COLO668 (cell line): ENCODE results near the gene MPP2.
"Not testable (repeated sequence)": the region's sequence is repeated elsewhere in the genome, so short reads cannot be mapped to it uniquely, and the experiment has no call there.

Experiments used
- DNase-seq: peaks from one replicate; lab custom pipeline; 2025; ENCODE audit not compliant: unreplicated experiment; lab: John Stamatoyannopoulos, UW

Gene MPP2

DNA sequence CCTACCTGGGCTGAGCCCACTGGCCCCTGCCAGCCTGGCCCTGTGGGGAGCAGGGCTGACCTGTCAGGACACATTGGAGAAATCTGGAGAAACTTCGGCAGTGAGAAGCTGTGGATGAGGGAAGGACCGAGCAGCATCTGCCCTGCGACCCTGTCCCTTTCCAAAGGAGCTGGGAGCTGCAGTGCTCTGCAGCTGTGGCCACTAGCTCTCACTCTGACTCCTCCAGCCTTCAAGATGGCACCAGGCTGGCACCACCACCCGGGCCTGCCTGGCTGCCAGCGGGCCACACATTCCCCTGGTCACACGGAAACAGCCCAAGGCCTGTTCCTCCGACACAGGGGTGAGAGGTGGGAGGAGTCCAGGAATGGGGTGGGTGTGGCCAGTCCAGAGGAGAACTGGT, 30.3 kb downstream of the MPP2 start:
- no peak for DNase-seq

DNA sequence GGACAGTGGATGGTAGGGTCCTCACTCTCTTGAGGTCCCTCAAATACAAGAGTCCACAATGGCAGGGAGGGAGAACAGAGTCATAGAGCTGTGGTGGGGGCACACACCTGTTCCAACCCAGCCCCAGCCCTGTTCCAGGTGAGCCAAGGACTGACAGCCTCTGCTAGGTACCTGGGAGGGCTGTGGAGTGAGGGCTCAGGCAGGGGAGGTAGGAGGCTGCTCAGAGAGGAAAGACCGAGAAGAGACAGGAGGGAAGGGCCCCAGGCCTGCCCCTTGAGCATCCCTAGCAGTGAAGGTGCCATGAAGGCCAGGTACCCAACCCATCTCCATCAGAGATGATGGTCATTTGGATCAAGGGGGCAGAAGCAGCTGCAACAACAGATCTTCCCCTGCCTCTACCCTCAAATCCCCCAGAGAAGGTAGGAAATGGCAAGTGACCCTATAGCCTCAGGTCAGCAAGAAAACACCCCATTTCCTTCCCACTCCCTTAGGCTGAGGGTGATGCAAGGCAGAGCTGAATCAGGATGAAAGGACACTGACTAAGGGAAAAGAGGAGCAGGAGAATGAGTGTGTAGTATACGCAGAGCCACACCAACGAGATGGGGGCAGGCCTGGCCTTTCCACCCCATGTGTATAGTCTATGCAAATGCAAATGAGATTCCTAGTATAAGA, 31.7 kb downstream of the MPP2 start:
- DNase-seq, result no peak

DNA sequence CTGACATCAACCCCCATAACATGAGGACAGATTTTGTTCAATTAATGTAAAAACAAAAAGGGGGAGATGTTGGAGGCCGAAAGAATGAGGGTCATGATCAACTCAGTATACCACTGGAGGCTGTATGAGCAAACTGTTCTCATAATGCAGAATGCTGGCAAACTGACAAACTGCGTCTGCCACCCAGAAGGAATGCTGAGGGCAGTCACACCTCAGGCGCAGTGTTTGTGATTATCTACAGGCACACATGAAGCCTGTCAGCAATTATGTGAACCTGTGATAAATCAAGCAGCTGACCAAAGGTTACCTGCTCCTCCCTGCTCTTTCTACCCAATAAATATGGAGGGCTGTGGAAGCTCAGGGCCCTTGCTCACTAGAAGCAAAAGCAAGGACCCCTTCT, 33.0 kb downstream of the MPP2 start:
- no peak for DNase-seq

DNA sequence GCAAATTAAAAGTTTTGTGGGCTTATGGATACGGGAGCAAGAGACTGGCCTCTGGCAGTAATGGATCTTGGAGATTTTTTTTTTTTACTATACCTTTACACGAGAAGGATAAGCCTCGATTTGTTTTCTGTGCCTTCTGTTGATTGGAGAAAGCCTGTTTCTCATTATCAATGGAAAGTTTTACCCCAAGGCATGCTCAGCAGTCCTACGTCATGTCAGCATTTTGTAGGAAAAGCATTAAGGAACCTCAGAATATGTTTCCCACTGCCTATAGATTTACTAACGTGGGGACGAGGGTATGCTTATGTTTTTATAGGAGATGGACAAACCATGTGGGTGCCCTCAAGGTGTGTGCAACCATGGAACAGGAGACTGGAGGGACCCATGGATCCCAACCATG, 33.5 kb downstream of the MPP2 start:
- no peak for DNase-seq

DNA sequence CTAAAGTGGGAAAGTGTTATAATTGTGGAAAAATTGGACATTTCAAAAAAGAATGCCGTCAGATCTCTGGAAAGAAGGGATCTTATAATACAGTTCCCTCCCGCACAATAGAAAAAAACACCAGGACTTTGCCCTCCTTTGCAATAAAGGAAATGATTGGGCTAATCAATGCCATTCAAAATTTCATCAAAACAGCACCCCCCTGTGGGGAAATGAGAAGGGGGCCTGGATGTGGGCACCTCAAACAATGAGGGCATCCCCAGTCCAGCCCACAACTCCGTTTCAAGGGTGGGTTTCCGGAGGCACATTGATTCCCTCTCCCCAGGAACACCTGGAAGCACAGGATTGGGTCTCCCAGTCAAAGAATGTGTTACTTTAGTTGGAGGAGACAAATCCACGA, 34.2 kb downstream of the MPP2 start:
- no peak for DNase-seq

DNA sequence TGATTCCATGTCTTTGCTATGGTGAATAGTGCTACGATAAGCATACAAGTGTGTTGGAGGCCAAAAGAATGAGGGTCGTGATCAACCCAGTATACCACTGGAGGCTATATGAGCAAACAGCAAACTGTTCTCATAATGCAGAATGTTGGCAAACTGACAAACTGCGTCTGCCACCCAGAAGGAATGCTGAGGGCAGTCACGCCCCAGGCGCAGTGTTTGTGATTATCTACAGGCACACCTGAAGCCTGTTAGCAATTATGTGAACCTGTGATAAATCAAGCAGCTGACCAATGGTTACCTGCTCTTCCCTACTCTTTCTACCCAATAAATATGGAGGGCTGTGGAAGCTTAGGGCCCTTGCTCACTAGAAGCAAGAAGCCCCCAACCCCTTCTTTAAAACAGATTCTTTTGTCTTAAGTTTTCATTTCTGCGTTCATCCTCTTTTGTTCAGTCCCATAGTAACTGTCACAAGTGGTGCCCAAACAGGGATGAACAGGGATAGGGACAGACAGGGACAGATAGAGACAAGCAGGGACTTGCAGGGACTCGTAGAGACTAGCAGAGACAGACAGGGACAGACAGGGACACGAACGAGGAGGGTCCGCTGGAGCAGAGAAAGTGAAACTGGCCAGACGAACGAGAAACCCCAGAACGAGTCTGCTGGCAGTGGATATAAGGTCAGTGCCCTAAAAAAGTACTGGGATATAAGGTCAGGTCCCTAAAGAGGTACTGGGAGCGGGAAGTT, 35.2 kb downstream of the MPP2 start:
- DNase-seq, result peak; percentile 3

DNA sequence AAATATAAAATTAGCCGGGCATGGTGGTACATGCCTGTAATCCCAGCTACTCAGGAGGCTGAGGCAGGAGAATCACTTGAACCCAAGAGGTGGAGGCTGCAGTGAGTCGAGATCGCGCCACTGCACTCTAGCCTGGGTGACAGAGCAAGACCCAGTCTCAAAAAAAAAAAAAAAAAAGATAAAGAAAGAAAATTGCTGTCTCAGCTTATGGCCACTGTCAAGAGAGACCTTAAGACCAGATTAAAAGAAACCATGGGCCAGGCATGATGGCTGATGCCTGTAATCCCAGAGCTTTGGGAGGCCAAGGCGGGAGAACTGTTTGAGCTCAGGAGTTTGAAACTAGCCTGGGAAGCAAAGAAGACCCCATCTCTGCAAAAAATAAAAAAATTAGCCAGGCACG, 38.3 kb downstream of the MPP2 start:
- DNase-seq, result not testable (repeated sequence)

DNA sequence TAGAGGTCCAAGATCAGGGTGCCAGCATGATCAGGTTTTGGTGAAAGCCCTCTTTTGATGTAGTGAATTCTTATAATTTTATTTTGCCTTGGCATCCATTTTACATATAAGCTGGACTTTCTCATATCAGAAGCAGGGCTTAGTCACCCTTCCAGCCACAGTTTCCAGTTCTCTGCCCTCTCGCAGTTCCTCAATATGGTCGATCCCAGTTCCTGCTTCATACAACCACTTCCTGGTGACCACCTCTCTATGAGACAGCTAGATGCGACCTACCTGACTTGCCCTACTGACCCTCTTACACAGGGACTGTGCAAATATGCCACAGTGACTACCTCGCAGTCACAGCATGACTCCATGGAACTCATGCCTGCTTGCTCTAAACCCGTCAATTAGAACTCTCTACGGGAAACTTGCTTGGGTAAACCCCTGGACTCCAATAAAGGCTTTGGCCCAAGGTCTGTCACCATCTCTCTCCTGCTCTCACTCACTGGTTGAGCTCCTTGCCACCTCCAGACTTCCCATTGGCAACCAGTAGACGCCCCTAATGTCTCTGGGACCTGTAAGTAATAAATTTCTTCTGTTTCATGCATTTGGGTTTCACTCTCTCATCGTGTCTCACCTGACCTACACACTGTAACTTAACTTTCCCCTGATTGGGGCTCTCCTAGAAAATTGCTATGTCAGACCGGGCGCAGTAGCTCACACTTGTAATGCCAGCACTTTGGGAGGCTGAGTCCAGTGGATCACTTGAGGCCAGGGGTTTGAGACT, 38.9 kb downstream of the MPP2 start:
- no peak for DNase-seq

DNA sequence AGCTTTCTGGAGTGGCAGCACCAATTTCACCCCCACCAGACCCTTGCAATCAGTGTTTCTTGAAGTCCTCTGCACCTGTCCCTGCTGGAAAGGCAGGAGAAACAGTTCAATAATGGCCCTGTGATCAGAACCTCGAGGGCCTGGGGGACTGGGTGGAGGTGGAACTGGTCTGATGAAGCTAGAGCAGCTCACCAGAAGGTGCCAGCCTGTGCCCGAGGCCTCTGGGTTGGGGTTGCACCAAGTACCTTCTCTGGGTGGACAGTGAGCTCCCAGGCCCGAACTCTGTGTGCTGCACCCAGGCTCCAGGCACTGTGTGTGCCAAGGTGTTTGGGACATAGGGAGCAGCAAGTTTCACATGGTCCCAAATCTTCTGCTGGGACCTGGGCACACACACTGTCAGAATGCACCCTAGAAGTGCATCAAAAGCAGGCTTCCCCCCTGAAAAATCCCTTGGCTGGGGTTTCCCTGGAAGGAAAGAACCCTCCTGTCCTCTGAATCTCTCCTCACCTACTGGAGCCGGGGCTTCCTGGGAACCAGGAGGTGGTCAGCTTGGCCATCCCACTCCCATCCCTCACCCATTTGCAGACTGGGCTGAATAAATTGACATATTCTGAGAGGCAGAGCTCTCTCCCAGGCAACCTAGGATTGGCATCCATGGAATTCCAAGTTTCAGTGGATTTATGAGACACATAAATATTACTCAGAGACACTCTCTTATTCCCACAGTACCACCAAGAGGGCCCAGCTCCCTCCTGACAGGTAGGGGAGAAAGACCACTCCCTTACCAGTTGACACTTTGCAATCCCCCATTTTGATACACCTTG, 43.0 kb downstream of the MPP2 start:
- DNase-seq, result no peak

DNA sequence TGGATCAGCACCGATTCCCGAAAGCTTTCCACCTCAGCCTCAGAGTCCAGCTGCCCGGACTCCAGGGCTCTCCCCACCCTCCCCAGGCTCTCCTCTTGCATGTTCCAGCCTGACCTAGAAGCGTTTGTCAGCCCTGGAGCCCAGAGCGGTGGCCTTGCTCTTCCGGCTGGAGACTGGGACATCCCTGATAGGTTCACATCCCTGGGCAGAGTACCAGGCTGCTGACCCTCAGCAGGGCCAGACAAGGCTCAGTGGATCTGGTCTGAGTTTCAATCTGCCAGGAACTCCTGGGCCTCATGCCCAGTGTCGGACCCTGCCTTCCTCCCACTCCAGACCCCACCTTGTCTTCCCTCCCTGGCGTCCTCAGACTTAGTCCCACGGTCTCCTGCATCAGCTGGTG, 45.4 kb downstream of the MPP2 start:
- no peak for DNase-seq

DNA sequence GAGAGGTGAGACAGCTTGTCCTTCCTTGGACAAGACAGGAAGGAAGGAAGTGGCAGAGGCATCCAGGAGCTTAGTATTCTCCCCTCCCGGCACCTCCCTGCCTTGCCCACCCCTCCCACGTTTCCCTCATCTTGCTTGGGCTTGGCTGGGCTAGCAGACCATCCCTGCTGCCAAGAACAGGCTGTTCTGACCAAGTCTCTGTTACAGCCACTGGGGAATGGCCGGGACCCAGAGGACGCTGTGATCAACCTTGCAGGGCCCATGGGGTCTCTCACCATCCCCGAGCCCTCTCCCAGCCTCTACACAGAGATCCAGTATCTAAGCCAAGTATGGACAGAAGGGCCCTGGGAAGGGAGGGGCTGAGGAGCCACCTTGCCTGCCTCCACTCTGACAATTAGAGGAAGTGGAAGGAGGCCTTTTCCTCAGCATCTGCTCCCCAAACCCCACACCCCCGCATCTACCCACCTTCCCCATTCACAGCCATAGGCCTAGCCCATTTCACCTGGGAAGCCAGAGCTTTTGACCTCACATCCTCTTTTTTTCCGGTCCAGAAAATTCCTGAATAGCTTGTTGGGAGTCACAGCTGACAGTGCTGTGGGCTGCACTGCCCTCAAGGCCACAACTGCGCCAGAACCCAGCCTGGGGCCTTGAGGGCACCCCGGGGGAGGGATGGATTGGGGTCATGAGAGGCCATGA, 46.3 kb downstream of the MPP2 start:
- DNase-seq, result no peak

DNA sequence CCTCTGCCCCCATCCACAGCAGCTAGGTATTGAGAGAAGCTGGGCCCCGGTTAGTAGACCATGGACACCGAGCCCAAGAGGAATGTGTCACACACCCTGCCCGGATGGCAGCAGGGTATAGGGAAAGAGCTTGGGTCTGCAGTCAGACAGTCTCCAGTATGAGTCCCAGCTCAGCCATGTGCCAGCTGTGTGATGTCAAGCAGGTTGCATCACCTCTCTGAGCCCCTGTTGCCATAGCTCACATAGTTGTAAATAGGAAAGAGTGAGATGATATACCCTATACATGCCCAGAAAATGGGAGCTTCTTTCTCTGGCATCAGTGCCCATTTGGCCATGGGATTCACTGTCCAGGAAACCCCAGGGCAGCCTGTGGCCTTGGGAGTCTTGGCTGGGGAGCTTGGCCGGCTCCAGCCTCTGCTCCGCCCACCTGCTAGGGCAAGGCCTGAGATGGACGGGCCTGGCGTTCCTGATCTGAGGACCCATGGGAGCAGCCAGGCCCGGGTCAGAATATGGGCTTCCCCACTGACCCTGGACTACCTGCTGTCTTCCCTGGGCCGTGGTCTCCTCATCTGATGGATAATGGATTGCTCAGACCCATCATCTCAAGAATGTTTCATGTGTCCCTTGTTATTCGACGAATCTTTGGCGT, 47.1 kb downstream of the MPP2 start:
- DNase-seq, result no peak

DNA sequence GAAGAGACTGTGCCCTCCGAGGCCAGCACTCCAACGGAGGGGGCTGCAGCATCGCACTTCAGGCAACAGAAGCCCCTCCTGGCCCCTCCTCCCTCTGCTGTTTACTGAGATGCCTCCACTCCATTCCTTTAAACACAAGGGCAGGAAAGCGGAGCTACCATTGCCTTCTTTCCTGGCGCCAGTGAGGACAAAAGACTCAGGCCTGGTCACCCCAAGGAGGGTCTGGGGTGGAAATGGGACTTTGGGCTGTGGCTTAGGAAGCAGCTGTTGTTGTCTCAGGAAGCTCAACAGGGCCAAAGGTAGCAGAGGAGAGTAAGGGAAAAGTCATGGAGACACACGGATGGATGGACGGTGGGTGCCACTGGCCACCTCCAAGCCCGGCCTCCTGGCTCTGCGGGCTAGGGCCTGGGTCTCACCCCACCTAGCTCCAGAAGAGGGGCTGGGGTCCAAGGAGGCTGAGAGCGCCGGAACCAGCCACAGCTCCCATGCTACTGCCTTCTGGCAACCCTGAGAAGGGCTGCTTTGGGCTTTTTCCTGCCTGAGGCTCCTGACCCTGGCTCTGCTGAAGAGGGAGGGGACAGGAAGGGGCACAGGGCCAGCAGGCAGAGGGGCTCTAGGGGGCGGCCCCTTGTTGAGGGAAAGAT, 49.3 kb downstream of the MPP2 start:
- DNase-seq, result no peak

DNA sequence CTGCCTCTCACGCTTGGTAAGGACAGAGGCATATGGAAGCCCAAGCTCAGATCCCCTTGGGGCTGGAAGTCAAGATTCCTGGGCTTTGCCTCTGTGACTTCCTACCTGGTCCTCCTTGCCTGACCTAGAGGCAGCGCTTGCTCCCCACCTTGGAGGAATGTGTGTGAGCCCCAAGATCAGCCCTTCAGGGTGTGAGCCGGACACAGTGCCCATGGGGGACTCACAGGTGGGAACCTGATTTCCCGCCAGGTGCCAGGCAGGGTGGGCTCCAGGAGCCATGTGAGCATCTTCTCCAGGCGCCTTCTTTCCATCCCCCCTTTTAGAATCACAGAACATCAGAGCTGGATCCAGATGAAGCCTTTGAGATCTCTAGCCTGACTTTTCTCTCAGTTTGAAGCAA, 50.2 kb downstream of the MPP2 start:
- DNase-seq, result no peak

DNA sequence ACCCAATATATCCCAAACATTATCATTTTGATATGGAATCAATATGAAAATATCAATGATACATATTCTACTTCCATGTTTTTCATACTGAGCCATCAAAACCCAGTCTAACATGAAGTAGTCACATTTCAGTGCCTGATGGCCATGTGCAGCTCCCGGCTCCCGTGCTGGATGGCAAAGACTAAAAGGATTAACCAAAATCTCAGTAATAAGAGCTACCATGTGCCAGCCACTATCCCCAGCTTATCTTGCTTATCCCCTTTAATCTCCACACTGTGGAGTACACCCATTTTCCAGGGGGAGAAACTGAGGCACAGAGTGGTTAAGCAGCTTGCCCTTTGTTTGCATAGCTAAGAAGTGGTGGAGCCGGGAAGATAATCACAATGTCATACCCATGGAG, 51.2 kb downstream of the MPP2 start:
- no peak for DNase-seq

DNA sequence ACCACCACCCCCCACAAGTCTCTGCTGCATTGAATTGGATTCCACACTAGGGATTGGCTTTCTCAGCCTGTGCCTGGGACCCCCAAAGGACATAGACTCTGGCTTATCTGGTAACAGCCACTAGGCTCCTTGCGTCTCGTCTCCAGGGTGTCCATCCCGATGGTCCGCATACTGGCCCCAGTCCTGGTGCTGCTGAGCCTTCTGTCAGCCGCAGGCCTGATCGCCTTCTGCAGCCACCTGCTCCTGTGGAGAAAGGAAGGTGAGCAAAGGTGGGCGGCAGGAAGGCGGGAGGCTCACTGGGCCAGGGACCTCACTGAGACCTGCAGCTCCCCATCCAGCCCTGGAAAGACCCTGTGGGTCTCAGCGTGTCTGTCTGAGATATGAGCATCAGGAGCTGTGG, 52.3 kb downstream of the MPP2 start:
- no peak for DNase-seq

DNA sequence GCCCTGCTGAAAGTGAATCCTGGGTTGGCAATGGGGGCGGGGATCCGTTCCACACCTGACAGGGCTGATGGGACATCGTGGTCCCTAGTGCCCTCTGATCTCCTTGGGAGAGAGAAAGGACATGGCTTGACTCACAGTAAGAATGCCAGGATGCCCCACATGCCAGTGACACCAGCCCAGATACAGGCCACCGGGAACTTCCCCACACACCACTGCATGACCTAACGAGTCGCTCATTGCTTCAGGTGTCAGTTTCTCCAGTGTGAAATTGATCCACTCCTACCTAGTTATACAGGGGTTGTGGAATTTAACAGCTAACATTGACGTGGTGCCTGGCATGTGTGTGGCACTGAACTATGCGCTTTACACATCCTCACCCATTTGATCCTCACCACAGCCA, 52.8 kb downstream of the MPP2 start:
- DNase-seq, result no peak

DNA sequence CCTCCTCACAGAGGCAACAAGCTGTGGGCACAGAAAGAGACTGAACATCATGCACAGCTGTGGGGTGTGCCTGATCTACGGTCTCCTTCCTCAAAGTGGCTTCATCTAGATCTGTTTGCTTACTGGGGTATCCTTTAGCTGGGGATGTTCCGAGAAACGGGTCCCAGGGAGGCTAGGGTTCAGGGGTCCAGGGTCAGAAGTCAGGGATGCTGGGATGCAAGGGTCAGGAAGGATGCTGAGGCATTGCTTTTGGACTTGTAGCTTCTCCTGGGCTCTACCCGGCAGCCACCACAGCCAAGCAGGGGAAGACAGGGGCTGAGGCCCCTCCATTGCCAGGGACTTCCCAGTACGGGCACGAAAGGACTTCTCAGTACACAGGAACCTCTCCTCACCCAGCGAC, 53.8 kb downstream of the MPP2 start:
- no peak for DNase-seq

DNA sequence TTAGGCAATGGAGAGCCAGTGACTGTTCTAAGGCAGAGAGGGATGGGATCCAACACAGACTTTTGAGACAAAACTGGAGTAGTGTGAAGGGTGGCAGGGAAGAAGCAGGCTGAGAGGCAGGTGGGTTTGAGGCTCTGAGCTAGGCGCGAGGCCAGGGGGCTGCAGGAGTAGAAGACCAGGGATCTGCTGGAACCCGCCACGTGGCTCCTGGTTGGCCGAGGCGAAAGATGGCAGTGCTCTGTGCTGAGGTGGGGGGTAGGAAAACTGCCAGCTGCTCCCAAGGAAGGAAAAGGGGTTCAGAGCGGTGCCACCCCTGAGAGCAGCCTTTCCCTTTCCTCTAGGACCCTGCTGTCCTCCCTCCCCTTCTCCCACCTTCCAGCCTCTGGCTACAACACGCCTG, 54.8 kb downstream of the MPP2 start:
- no peak for DNase-seq

DNA sequence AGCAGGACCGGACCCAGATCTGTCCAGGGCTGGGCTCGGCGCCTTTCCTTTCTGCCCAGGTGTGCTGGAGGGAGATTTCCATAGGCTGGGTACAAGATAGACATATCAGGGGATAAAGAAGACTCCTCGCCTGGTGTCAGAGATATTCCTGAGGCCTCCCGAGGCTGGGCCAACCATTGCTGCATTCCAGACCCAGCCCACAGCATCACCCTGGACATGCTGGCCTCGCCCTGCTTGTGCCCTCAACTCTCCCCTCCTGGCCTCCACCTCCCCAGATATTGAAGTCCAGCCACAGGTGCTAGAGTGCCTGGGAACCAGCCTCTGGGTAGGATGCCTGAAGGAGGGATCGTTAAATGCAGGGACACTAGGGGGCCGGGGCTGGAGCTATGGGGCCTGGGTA, 58.2 kb downstream of the MPP2 start:
- no peak for DNase-seq
